Embryonic facial prominence (tissue), 1 donor: ENCODE measurements around the gene FSTL1.

Experiments used
- DNase-seq: peaks from one replicate; pipeline ENCODE4 v3.0.0-alpha.2; 2016; ENCODE audit errors: extremely low spot score

Gene FSTL1

DNA sequence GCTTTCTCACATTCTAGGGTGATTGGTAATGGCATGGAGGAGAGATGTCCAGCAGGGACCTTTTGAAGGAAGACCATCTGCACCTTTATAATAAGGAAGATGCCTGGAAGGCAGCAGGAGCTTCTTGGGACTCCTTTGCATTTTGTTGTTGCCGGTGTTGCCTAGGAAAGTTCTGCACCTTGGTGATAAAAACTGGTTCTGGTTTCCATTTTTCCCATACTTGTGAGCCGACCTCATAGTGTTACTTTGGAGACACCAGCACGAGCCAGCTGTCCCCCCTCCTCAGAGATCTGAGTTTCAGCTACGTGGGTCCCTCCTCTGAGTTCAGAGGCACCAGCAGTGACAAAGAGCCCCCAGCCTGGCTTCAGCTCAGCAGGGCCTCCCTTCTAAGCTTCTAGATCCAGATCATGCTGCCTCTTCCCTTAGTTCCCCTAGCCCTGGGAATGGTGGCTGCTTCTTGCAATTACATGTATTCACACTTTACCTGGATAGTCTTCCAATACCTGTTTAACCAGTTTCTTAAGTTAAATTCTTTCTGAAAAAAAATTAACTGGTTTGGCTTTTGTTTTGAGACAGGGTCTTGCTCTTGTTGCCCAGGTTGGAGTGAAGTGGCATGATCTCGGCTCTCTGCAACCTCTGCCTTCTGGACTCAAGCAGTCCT lies 18.0 kb upstream of the FSTL1 start:
- DNase-seq: no peak

DNA sequence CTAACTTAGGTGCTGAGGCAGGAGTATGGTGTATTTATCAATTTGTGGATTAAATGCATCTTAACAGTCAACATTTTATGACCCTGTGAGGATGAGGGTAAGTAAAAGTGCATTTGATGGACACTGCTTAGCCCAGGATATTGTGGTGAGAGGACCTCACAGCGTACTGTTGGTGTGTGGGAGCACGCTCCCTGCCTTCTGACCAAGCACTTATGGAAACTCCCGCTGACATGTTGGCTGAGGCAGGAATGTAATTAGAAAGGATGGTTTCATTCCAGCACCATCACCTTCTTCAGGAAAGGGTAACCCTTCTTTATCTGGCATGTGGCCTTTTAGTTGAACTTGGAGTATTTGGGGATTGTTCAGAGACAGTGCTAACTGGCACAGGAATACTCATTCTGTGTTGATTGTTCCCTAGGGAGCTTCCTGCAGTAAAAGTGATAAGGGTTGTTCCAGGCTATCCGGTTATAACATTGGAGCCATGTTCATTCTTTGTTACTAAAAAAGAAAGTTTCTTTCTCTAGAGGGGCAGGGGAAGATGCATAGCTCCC lies 11.7 kb upstream of the FSTL1 start:
- DNase-seq: no peak

DNA sequence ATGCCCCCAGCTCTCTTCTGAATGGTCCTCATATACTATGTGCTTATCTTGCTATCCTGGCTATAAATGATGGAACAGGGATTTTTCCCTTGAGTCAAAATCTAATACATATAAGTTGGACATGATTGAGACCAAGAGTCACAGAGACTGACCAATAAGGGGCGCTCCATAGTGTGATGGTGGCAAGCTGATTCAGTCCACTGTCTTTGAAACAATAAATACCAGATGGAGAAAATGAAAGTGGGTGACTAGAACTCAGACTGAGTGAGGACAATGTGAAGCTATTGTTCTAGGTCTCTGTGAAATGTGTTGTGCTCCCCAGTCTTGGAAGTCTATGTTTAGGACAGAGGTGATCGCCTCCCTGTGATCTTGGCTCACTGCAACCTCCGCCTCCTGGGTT lies 10.6 kb upstream of the FSTL1 start:
- DNase-seq: no peak

- no peak for DNase-seq
Measured at GRCh38 chr3:120460862-120461261, 10.1 kb upstream of the FSTL1 start.

DNA sequence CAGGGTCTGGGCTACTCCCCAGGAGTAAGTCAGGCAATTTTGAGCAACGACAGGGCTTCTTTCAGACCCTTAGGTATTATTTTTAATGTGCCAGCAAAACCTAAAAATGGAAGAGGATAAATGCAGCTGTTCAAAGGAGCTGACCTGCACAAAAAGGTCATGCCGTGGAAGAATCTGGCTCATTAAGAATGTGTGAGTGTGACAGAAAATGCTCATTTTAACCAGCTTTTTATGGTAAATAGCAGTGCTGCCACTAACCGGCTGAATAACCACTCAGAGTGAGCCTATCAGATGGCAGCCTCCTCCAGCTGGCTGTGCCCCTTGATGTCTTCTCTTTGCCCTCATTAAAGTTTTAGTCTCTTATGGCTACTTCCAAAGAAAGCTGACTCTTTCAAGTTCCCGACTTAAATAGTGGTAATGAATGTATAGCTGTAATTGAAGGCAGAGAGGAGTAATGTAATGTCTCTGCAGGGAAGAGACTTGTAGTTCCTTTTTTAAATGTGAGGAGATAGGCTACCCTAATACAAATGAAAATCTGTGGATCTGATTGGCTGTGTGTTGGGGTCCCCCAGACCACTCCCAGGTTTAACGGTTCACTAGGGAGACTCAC lies 9.5 kb upstream of the FSTL1 start:
- no peak for DNase-seq

DNA sequence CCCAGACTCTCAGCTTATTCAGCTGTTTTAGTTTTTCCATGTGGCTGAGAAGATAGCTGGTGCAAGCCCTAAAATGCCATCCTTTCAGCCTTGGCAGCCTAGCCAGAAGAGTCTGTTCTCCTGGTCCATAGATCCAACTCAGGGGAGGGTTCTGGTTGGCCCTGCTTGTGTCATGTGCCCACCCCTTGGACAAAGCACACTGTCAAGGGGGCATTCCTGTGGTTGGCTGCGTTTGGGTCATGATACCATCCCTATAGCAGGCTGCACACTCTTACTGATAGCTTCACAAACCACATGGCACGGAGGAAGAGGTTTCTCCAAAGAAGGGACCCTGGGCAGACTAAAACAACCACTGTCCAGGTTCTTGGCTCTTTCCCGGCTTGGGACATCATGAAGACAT lies 8.4 kb upstream of the FSTL1 start:
- no peak for DNase-seq

DNA sequence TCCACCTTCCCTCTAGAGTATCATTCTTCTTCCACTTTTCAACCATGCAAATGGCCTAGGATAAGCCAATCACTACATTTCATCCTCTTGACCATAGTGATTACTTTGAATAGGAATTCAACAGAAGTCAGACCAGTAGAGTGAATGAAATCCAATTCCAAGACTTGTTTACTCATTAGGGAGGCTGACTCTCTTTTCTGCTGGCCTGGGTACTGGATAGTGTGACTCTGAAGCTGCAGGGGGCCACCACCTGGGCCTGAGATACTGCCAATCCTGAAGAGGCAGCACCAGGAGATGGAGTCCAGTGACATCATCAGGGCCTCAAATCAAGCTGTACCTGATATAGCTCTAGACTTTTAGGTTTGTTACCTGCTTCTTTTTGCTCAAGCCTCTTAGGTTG lies 7.0 kb upstream of the FSTL1 start:
- no peak for DNase-seq

GRCh38 chr3:120454076-120454689 lies 3.4 kb upstream of the FSTL1 start:
- DNase-seq: no peak

- no peak for DNase-seq
Measured at GRCh38 chr3:120452816-120453215, 2.0 kb upstream of the FSTL1 start.

- DNase-seq: no peak
Measured at GRCh38 chr3:120451806-120452205, 1.0 kb upstream of the FSTL1 start.

GRCh38 chr3:120451272-120451761 lies 525 bp upstream of the FSTL1 start:
- no peak for DNase-seq

DNA sequence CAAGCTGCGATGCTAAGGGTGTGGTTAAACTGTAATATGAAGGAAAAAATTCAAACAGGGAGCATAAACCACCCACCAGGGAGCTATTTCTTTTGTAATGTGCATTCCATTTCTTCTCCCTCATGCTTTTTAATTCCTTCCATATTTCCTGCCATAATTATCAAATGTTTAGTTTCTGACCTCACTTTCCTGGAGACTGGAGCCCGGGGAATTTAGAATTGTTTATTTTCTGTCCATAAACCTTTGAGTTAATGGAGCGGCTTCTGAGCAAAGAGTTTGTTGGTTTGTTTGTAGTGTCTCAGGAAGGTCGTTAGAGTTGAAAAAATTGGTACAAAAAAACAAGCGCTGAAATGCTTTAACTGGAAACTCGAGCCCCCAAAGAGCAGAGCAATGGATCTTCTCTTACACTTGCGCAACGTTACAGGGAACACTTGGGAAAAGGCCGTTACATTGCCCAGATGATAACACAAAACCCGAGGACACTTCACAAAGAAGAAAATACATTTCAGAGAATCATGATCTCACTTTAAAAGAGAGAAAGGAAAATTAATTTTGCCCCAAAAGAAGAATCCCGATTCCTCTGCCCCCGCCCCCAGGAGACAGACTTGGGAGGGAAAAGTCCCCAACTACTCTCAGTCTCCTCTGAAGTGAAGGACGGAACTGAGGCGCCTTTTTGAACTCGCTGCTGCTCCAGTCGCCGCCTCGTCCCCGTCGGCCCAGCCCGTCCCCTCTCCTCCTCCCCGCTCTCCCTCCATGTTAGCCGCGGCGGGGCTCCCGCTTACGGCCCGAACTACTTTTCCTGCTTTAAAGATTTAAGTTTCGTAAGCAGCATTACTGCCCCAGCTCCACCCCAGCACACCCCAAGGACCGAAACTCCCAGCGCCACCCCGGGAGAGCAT lies 842 bp downstream of the FSTL1 start:
- DNase-seq: peak; percentile 72

GRCh38 chr3:120449251-120449650 lies 1.5 kb downstream of the FSTL1 start:
- DNase-seq: no peak

- no peak for DNase-seq
Measured at GRCh38 chr3:120448756-120449155, 2.0 kb downstream of the FSTL1 start.

GRCh38 chr3:120446891-120447668 lies 3.7 kb downstream of the FSTL1 start:
- DNase-seq: no peak

DNA sequence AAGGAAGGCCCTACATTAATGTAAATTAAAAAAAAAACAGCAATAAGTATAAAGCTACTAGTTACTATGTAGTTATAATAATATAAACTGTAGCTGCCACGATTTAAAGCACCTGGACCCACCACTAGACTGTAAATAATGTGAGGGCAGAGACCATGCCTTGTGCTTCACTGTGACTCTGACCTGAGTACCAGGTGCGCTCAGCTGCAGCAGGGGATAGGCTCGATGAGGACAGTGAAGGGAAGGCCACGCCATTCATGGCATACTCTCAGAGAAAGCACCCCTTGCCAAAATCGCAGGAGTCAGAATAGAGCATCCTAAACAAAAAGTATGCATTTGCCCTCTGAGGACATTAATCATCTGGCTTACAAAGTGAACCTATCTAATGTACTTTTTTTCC lies 5.1 kb downstream of the FSTL1 start:
- DNase-seq: no peak

DNA sequence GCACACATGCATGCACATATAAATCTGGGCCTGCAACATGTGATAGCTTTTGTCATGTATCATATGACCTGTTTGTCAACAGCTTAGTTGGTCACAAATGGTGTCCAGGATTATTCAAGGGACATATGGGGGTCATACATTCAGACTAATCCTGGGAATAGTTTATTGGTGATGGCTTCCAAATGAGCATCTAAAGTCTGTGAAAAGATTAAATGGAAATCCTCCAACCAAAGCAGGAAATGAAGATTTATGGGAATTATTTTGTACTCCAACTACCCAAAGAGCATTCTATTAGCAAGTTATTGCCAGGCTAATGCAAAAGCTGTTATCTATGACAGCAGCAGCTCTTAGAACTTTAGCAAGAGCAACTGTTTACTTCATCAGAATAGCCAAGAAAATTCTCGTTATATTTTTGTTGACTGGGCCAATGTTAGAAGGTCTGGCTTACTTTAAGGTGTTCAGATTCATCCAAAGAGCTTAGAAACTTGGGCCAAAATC lies 7.1 kb downstream of the FSTL1 start:
- DNase-seq: no peak

GRCh38 chr3:120442975-120443517 lies 7.7 kb downstream of the FSTL1 start:
- no peak for DNase-seq

DNA sequence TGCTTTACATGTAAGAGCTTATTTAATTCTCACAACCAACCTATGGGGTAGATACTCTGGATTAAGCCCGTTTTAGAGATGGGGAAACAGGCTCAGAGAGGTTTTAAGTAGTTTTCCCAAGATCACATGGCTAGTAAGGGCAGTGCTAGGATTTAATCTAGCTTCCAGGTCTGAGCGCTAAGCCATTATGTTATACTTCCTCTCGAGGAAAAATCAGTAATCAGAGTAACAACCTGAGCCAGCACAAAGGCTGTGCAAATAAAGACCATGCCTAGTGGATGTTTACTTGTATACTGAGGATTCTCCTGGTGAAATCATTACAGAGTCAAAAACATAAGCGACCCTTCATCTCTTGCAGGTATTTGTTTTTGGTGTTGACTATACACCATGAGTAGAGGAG lies 9.0 kb downstream of the FSTL1 start:
- no peak for DNase-seq

DNA sequence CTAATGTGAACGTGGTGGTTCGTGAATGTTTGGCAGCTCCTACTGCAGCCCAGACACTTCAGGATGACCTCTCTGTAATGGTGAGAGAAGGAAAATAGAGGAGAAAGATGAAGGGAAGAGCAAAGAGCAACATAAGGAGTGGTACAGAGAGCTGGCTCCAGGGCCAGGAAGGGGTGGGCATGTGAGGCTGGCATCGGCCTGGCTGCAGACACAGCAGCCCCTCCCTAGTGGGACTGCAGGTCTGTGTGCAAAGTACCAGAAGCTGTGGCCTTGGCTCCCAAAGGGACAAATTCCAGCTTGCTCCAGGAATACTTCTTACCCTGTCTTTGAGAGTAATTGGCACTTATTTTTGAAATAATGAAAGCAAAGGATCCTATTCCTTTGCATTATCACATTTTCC lies 10.0 kb downstream of the FSTL1 start:
- no peak for DNase-seq
